Aorta (tissue), 5 donors: Measurements from ENCODE around the gene TSPAN15. TPM values are rescaled to one million over a fixed set of nuclear protein-coding genes. Genes with fewer than 3 reads are reported as not detected.
A peak's percentile ranks its signal among the peaks of the same experiment; 100 is the strongest.

ENCODE experiments used
- ATAC-seq: fragments of 200-7000 bp; cut with Tn5 transposase; one replicate; pipeline ENCODE4 v1.9.1; 2022; ENCODE audit warnings: moderate library complexity; ENCODE audit not compliant: low FRiP score
- DNase-seq, 2 donors: peaks; one replicate each; pipeline ENCODE4 v3.0.0-alpha.2; 2020
- H3K27ac ChIP-seq, 2 donors: one replicate each; pipeline ENCODE4 v1.5.1; 2013; ENCODE audit warnings: low read length in 2 of 2, mild to moderate bottlenecking in 2 of 2, moderate library complexity in 2 of 2, control low read depth in 1 of 2, inconsistent platforms in 1 of 2, low read depth in 1 of 2
- H3K27me3 ChIP-seq, 2 donors: one replicate each; pipeline ENCODE4 v1.6.1; 2013; ENCODE audit warnings: control low read depth in 1 of 2, low read length in 1 of 2, mild to moderate bottlenecking in 1 of 2, moderate library complexity in 1 of 2; ENCODE audit not compliant: insufficient read depth in 2 of 2, control insufficient read depth in 1 of 2
- H3K36me3 ChIP-seq, 2 donors: one replicate each; pipeline ENCODE4 v1.6.1; 2013; ENCODE audit warnings: control low read depth in 1 of 2, low read length in 1 of 2, mild to moderate bottlenecking in 1 of 2; ENCODE audit not compliant: insufficient read depth in 2 of 2, control insufficient read depth in 1 of 2
- H3K4me1 ChIP-seq, 2 donors: one replicate each; pipeline ENCODE4 v1.6.1; 2013; ENCODE audit warnings: low read length in 2 of 2, control low read depth in 1 of 2, mild to moderate bottlenecking in 1 of 2, moderate library complexity in 1 of 2; ENCODE audit not compliant: insufficient read depth in 2 of 2, control insufficient read depth in 1 of 2
- H3K4me3 ChIP-seq, 2 donors: one replicate each; pipeline ENCODE4 v1.5.1; 2013; ENCODE audit warnings: low read length in 2 of 2, control low read depth in 1 of 2, mild to moderate bottlenecking in 1 of 2
- H3K9me3 ChIP-seq: one replicate; pipeline ENCODE4 v1.6.1; 2013; ENCODE audit warnings: mild to moderate bottlenecking, low read length; ENCODE audit not compliant: control insufficient read depth
- WGBS, 2 donors: extraction: QIAGEN DNeasy Blood & Tissue Kit; methylation state at CpG; one replicate each; pipeline ENCODE4 v1.1.7; 2013; 5-methylcytosine and 5-hydroxymethylcytosine counted together
- intact Hi-C, 2 donors: fragments of 100-400 bp; cut with DNase I; formaldehyde crosslinking; loops; one replicate each; pipeline versions ENCODE4 v1.14.2 to v1.15.0; 2022
- polyA plus RNA-seq, 2 donors: library from polyadenylated mRNA; stranded (reverse); fragments of 200-250 nt; gene quantifications; one replicate each; pipeline ENCODE4 v1.2.3, GENCODE V29; 2013
- total RNA-seq, 2 donors: library from RNA; stranded (reverse); fragmentation: NEBNext Ultra II Directional; extraction: Animal tissue kit (Norgen Biotek cat#: 25700); gene quantifications; one replicate each; pipeline ENCODE4 v1.2.1, GENCODE V29; 2021
- donor health status: healthy with polysubstance abuse.
- donor health status: Bipolar disorder and iron deficiency.
- donor health status: DM: no; HTN: no; CAD: no.
- donor health status: DM: no; HTN: no; CAD: no.
- donor health status: DM: yes; HTN: yes; CAD: no.

Gene TSPAN15
- total and polyA plus RNA-seq, 4 donors: 1.8 to 16.8 (median 11.5) TPM

DNA sequence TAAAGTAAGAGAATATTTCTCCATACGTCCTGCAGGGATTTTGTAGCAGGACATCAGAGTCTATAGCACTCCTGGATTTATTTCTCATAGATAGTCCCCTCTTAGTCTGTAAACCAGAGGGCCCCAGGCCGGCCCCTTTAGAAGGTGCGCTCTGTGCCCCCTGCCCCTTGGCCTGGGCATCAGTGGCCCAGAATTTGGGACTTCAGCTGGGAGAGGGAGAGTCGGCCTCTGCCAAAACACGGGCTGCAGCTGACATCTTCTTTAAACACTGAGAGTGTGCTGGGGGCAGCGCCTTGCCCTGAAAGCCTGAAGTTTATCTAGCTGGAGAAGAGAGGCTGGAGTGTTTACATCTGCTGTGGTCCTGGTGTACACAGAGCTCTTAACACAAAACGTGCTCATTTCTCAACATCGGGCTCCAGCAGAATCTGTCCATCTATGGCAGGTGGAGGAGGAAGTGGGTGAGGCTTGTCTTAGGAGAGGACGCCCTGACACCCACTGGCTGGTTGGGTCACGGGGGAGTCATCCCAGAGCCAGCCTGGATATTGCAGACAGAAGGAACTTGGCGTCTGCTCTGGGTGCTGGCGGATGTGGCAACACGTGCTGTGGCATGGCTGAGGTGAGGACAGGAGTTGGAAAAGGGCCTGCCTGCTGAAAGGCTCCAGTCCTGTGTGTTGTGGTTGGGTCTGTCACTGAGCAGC is 29.5 kb upstream of the TSPAN15 start:
- Histone ChIP-seq H3K4me3 (no peak overlapping the region), H3K27me3 (no peaks in the 10 kb centered on the region), H3K9me3 (no peaks in the 10 kb centered on the region), H3K36me3 (no peaks in the 10 kb centered on the region), H3K4me1 (no peaks in the 10 kb centered on the region), H3K27ac (no peak overlapping the region)
- WGBS, 2 donors: 67 to 79% methylated on average over 13 of the region's 13 CpGs
- ATAC-seq (no peak), DNase-seq (peak in 1 of 2 donors; percentile 72)
- intact Hi-C loops: no loop called here

DNA sequence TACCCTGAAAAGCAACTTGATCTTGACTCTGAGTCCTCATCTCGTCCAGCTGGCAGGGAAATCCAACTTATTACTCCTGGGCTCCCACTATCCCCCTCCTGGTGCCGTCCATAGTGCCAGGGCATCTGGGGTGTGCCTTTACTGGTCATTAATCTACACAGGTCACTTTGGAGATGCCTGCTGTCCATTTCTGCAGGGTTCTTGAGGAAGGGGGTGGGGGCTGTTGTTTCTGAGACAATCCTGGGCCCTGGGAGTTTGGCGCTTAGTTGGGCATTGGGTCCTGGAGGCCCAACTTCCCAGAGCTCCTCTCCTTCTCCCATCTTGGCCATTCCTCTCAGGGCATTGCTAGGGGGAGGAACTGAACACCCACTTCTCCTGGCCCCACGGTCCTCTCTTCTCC is 28.6 kb upstream of the TSPAN15 start:
- no peaks in the 10 kb centered on the region for H3K4me1 ChIP-seq
- H3K36me3 ChIP-seq: no peaks in the 10 kb centered on the region
- WGBS, 2 donors: 87 to 88% methylated on average over 4 of the region's 4 CpGs
- peak in 1 of 2 donors; percentile 26 for DNase-seq
- ATAC-seq: no peak
- no peaks in the 10 kb centered on the region for H3K9me3 ChIP-seq
- no peak overlapping the region for H3K27ac ChIP-seq
- no peaks in the 10 kb centered on the region for H3K27me3 ChIP-seq
- H3K4me3 ChIP-seq: no peak overlapping the region
- intact Hi-C loops: no loop called here

- Histone ChIP-seq H3K9me3 (no peaks in the 10 kb centered on the region), H3K4me1 (no peaks in the 10 kb centered on the region), H3K4me3 (no peak overlapping the region), H3K36me3 (no peaks in the 10 kb centered on the region), H3K27me3 (no peaks in the 10 kb centered on the region), H3K27ac (no peak overlapping the region)
- DNase-seq (no peak), ATAC-seq (no peak)
- intact Hi-C loops: no loop called here
- 82 to 95% methylated on average over 2 of the region's 2 CpGs for WGBS, 2 donors
These were observed 26.2 kb upstream of the TSPAN15 start for GRCh38 chr10:69425041-69425440.

- no peaks in the 10 kb centered on the region for H3K4me1 ChIP-seq
These were observed 25.6 kb upstream of the TSPAN15 start for GRCh38 chr10:69425511-69426298.

DNA sequence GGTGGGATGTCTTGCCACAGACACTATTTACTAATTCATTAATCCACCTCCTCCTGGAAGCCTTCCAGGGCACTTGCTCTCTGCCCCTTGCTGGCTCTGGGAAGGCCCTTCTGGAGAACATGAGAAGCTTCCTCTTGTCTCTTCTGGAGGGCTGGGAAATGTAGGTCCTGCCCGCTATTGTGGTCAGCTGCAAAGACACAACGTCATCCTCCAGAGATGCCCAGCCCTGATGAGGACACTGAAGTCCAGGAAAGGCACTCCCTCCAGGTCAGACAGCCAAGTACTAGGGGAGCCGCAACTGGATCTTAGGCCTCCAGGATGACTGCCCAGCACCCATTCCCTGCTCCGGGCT is 24.9 kb upstream of the TSPAN15 start:
- Histone ChIP-seq H3K4me1 (no peaks in the 10 kb centered on the region), H3K9me3 (no peaks in the 10 kb centered on the region), H3K27ac (no peak overlapping the region), H3K4me3 (no peak overlapping the region), H3K36me3 (no peaks in the 10 kb centered on the region), H3K27me3 (no peaks in the 10 kb centered on the region)
- WGBS, 2 donors: 93 to 94% methylated on average over 4 of the region's 4 CpGs
- DNase-seq: no peak
- intact Hi-C loops: loop anchor here in 1 of 2 donors (2.0 kb wide), 1 partner anchor 80 kb away; no protein-coding TSS in a partner anchor
- no peak for ATAC-seq

More at GRCh38 chr10:69425511-69426298, 25.6 kb upstream of the TSPAN15 start:
- intact Hi-C loops: loop anchor here in 1 of 2 donors (2.0 kb wide), 1 partner anchor 81 kb away; no protein-coding TSS in a partner anchor
- H3K4me3 ChIP-seq: no peak overlapping the region
- H3K27me3 ChIP-seq: no peaks in the 10 kb centered on the region
- no peaks in the 10 kb centered on the region for H3K36me3 ChIP-seq
- H3K9me3 ChIP-seq: no peaks in the 10 kb centered on the region
- WGBS, 2 donors: 74 to 82% methylated on average over 5 of the region's 5 CpGs
- no peak for ATAC-seq
- H3K27ac ChIP-seq: no peak overlapping the region
- DNase-seq: no peak

GRCh38 chr10:69428165-69428564 is 23.1 kb upstream of the TSPAN15 start:
- no peaks in the 10 kb centered on the region for H3K27me3 ChIP-seq
- intact Hi-C loops: no loop called here

DNA sequence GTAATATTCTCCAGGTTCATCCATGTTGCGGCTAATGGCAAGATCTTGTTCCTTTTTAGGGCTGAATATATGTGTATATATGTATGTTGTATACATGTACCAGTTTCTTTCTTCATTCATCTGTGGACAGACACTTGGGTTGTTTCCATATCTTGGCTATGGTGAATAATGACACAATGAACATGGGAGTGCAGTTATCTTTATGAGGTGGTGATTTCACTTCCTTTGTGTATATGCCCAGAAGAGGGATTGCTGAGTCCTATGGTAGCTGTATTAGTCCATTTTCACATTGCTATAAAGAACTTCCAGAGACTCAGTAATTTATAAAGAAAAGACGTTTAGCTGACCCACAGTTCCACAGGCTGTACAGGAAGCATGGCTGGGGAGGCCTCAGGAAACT is 17.1 kb upstream of the TSPAN15 start:
- DNase-seq (no peak), ATAC-seq (no peak)
- Histone ChIP-seq H3K27me3 (no peaks in the 10 kb centered on the region), H3K4me1 (no peaks in the 10 kb centered on the region), H3K4me3 (no peak overlapping the region), H3K27ac (no peak overlapping the region), H3K36me3 (no peaks in the 10 kb centered on the region), H3K9me3 (no peaks in the 10 kb centered on the region)
- intact Hi-C loops: no loop called here
- WGBS, 2 donors: 80 to 82% methylated on average over 2 of the region's 2 CpGs

More at GRCh38 chr10:69428165-69428564, 23.1 kb upstream of the TSPAN15 start:
- Histone ChIP-seq H3K27ac (no peak overlapping the region), H3K9me3 (no peaks in the 10 kb centered on the region), H3K4me1 (no peaks in the 10 kb centered on the region), H3K36me3 (no peaks in the 10 kb centered on the region), H3K4me3 (no peak overlapping the region)
- WGBS, 2 donors: 85 to 89% methylated on average over 8 of the region's 8 CpGs
- ATAC-seq (no peak), DNase-seq (no peak)

GRCh38 chr10:69434926-69435325 is 16.3 kb upstream of the TSPAN15 start:
- H3K4me1 ChIP-seq: no peaks in the 10 kb centered on the region
- DNase-seq (no peak), ATAC-seq (no peak)
- no peaks in the 10 kb centered on the region for H3K27me3 ChIP-seq
- no peaks in the 10 kb centered on the region for H3K9me3 ChIP-seq
- H3K27ac ChIP-seq: no peak overlapping the region
- no peaks in the 10 kb centered on the region for H3K36me3 ChIP-seq
- intact Hi-C loops: no loop called here
- 97 to 98% methylated on average over 11 of the region's 11 CpGs for WGBS, 2 donors
- H3K4me3 ChIP-seq: no peak overlapping the region
